DOHH2 (cell line): ENCODE measurements around the gene APOBEC4.

Experiments
- H3F3A ChIP-seq: fragments of 200-600 bp; sonication (generic), shearing (Covaris generic); 2 replicates; pipeline ENCODE4 v1.6.0; 2016; ENCODE audit warnings: antibody characterized with exemption, mild to moderate bottlenecking; ENCODE audit not compliant: control insufficient read depth, insufficient read depth
- H3K27ac ChIP-seq: fragments of 200-600 bp; sonication (generic); 2 replicates; pipeline ENCODE4 v1.5.1; 2014; ENCODE audit warnings: low read depth, mild to moderate bottlenecking, low read length, moderate library complexity
- H3K27me3 ChIP-seq: fragments of 200-600 bp; sonication (generic); 2 replicates; pipeline ENCODE4 v1.6.1; 2014; ENCODE audit warnings: mild to moderate bottlenecking, low read length, mixed read lengths; ENCODE audit not compliant: control insufficient read depth
- H3K36me3 ChIP-seq: fragments of 200-600 bp; sonication (generic); 2 replicates; pipeline ENCODE4 v1.6.1; 2014; ENCODE audit warnings: mild to moderate bottlenecking, low read length, moderate library complexity, mixed read lengths; ENCODE audit not compliant: control insufficient read depth
- H3K4me1 ChIP-seq: fragments of 200-600 bp; sonication (generic); 2 replicates; pipeline ENCODE4 v1.6.1; 2014; ENCODE audit warnings: mild to moderate bottlenecking, low read length, mixed read lengths; ENCODE audit not compliant: control insufficient read depth
- H3K4me2 ChIP-seq: fragments of 200-600 bp; sonication (generic); 2 replicates; pipeline ENCODE4 v1.6.0; 2014; ENCODE audit warnings: mild to moderate bottlenecking, low read length, moderate library complexity
- H3K4me3 ChIP-seq: fragments of 200-600 bp; sonication (generic); 2 replicates; pipeline ENCODE4 v1.5.1; 2014; ENCODE audit warnings: mild to moderate bottlenecking, low read length, mixed read lengths
- H3K79me2 ChIP-seq: fragments of 200-600 bp; sonication (generic); 2 replicates; pipeline ENCODE4 v1.6.1; 2014; ENCODE audit warnings: mild to moderate bottlenecking, low read length, mixed read lengths; ENCODE audit not compliant: control insufficient read depth
- H3K9me2 ChIP-seq: fragments of 200-600 bp; sonication (generic); replicated peaks from 2 replicates; pipeline ENCODE4 v1.6.1; 2014; ENCODE audit warnings: mild to moderate bottlenecking, low read length, mixed read lengths; ENCODE audit not compliant: control insufficient read depth
- H3K9me3 ChIP-seq: fragments of 200-600 bp; sonication (generic); 2 replicates; pipeline ENCODE4 v1.6.1; 2014; ENCODE audit warnings: antibody characterized with exemption, low read length, mixed read lengths; ENCODE audit not compliant: control insufficient read depth, insufficient read depth
- H4K20me1 ChIP-seq: fragments of 200-600 bp; sonication (generic); 2 replicates; pipeline ENCODE4 v1.6.0; 2014; ENCODE audit warnings: low read depth, mild to moderate bottlenecking, antibody characterized with exemption, low read length, moderate library complexity; ENCODE audit not compliant: control insufficient read depth, insufficient read depth
- EZH2phosphoT487 ChIP-seq: fragments of 200-600 bp; sonication (generic); IDR thresholded peaks from 2 replicates; pipeline ENCODE4 v1.6.1; 2017; ENCODE audit warnings: borderline replicate concordance, mild to moderate bottlenecking, antibody characterized with exemption, low read length, moderate library complexity, mixed read lengths
- TF ChIP-seq, protein P1 (sequence below): fragments of 200-600 bp; sonication (generic); IDR thresholded peaks from one replicate; pipeline ENCODE4 v1.5.1; 2014; ENCODE audit warnings: antibody characterized with exemption, mild to moderate bottlenecking, low read depth, low read length; ENCODE audit not compliant: poor library complexity, severe bottlenecking

APOBEC4 gene

GRCh38 chr1:183636783-183637182, 16.3 kb downstream of the APOBEC4 start:
- Histone ChIP-seq H3K9me3 (no peaks in the 10 kb centered on the region), H3K4me2 (peak overlapping the region; percentile 80), H3K4me1 (peaks cover 35% of the 10 kb centered on the region), H3K27me3 (peaks cover 27% of the 10 kb centered on the region), H3K4me3 (peak overlapping the region; percentile 92), H4K20me1 (peaks cover 10% of the 10 kb centered on the region), H3F3A (peaks cover 11% of the 10 kb centered on the region), H3K36me3 (peaks cover 21% of the 10 kb centered on the region), H3K27ac (no peak overlapping the region), H3K79me2 (peaks cover 38% of the 10 kb centered on the region), H3K9me2 (no peaks in the 10 kb centered on the region)
- TF ChIP-seq EZH2phosphoT487, result no peak
- TF ChIP-seq, protein P1, sequence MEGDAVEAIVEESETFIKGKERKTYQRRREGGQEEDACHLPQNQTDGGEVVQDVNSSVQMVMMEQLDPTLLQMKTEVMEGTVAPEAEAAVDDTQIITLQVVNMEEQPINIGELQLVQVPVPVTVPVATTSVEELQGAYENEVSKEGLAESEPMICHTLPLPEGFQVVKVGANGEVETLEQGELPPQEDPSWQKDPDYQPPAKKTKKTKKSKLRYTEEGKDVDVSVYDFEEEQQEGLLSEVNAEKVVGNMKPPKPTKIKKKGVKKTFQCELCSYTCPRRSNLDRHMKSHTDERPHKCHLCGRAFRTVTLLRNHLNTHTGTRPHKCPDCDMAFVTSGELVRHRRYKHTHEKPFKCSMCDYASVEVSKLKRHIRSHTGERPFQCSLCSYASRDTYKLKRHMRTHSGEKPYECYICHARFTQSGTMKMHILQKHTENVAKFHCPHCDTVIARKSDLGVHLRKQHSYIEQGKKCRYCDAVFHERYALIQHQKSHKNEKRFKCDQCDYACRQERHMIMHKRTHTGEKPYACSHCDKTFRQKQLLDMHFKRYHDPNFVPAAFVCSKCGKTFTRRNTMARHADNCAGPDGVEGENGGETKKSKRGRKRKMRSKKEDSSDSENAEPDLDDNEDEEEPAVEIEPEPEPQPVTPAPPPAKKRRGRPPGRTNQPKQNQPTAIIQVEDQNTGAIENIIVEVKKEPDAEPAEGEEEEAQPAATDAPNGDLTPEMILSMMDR, result no peak

GRCh38 chr1:183636334-183636682, 16.8 kb downstream of the APOBEC4 start:
- no peaks in the 10 kb centered on the region for H3K9me2 ChIP-seq
- H3K36me3 ChIP-seq, result peaks cover 24% of the 10 kb centered on the region
- no peaks in the 10 kb centered on the region for H3K9me3 ChIP-seq
- peaks cover 11% of the 10 kb centered on the region for H3F3A ChIP-seq
- peaks cover 41% of the 10 kb centered on the region for H3K79me2 ChIP-seq
- no peak overlapping the region for H3K27ac ChIP-seq
- peak overlapping the region; percentile 80 for H3K4me2 ChIP-seq
- H3K27me3 ChIP-seq, result peaks cover 24% of the 10 kb centered on the region
- H3K4me1 ChIP-seq, result peaks cover 35% of the 10 kb centered on the region
- H4K20me1 ChIP-seq, result peaks cover 10% of the 10 kb centered on the region
- H3K4me3 ChIP-seq, result peak overlapping the region; percentile 92
- TF ChIP-seq, protein P1, result no peak
- no peak for TF ChIP-seq EZH2phosphoT487

- H3K4me3 ChIP-seq, result peak within 1 kb of the TSS; percentile 92
- peak within 1 kb of the TSS; percentile 74 for H3K27ac ChIP-seq
- H3K9me2 ChIP-seq, result no peaks in the 10 kb centered on the region
- H3K4me1 ChIP-seq, result peaks cover 35% of the 10 kb centered on the region
- TF ChIP-seq, protein P1, result no peak
- no peak for TF ChIP-seq EZH2phosphoT487
- peaks cover 29% of the 10 kb centered on the region for H3K36me3 ChIP-seq
- H3F3A ChIP-seq, result peaks cover 11% of the 10 kb centered on the region
- H3K27me3 ChIP-seq, result peaks cover 22% of the 10 kb centered on the region
- no peaks in the 10 kb centered on the region for H3K9me3 ChIP-seq
- H3K79me2 ChIP-seq, result peaks cover 46% of the 10 kb centered on the region
- peak within 1 kb of the TSS; percentile 80 for H3K4me2 ChIP-seq
- peaks cover 10% of the 10 kb centered on the region for H4K20me1 ChIP-seq
Measured at GRCh38 chr1:183635606-183636333, 17.3 kb downstream of the APOBEC4 start, which contains the start of gene ARPC5. TSS of gene ARPC5 (minus strand) at chr1:183635783. CDS start at chr1:183635659, 124 bp downstream.
